Endodermal cell (in vitro differentiated cells): ENCODE measurements around the gene PRAMEF1. TPM values are rescaled to one million over a fixed set of nuclear protein-coding genes. Genes with fewer than 3 reads are reported as not detected.

Experiments
- DNase-seq: peaks from one replicate; pipeline ENCODE4 v3.0.0-alpha.2; 2017
- H3K27ac ChIP-seq: 2 replicates; pipeline ENCODE4 v1.5.1; 2013; ENCODE audit warnings: mild to moderate bottlenecking, low read depth, low read length, moderate library complexity
- H3K27me3 ChIP-seq: 2 replicates; pipeline ENCODE4 v1.6.1; 2013; ENCODE audit warnings: mild to moderate bottlenecking, low read length, moderate library complexity; ENCODE audit not compliant: insufficient read depth, control insufficient read depth, poor library complexity, severe bottlenecking
- H3K36me3 ChIP-seq: 2 replicates; pipeline ENCODE4 v1.7.0; 2013; ENCODE audit warnings: mild to moderate bottlenecking, low read length, moderate library complexity; ENCODE audit not compliant: control insufficient read depth, insufficient read depth
- H3K4me1 ChIP-seq: one replicate; pipeline ENCODE4 v1.7.0; 2013; ENCODE audit warnings: low read length; ENCODE audit not compliant: control insufficient read depth, insufficient read depth
- H3K4me3 ChIP-seq: 2 replicates; pipeline ENCODE4 v1.5.1; 2013; ENCODE audit warnings: mild to moderate bottlenecking, low read length, moderate library complexity
- H3K9ac ChIP-seq: 2 replicates; pipeline ENCODE4 v1.6.1; 2013; ENCODE audit warnings: mild to moderate bottlenecking, low read length, moderate library complexity; ENCODE audit not compliant: poor library complexity, severe bottlenecking; ENCODE audit errors: extremely low read depth
- H3K9me3 ChIP-seq: 2 replicates; pipeline ENCODE4 v1.6.1; 2013; ENCODE audit warnings: mild to moderate bottlenecking, low read length, moderate library complexity; ENCODE audit not compliant: control insufficient read depth
- H3K27ac Mint-ChIP-seq: 2 replicates; pipeline ENCODE4 v1.8.0; 2020; ENCODE audit warnings: mixed read lengths
- H3K27me3 Mint-ChIP-seq: 2 replicates; pipeline ENCODE4 v1.8.0; 2021; ENCODE audit warnings: mild to moderate bottlenecking, mixed read lengths; ENCODE audit not compliant: insufficient read depth
- H3K36me3 Mint-ChIP-seq: 2 replicates; pipeline ENCODE4 v1.8.0; 2020; ENCODE audit warnings: low read depth, mixed read lengths
- H3K4me1 Mint-ChIP-seq: 2 replicates; pipeline ENCODE4 v1.8.0; 2020; ENCODE audit warnings: mixed read lengths
- H3K4me3 Mint-ChIP-seq: 2 replicates; pipeline ENCODE4 v1.8.0; 2020; ENCODE audit warnings: mild to moderate bottlenecking, moderate library complexity, mixed read lengths
- H3K9me3 Mint-ChIP-seq: 2 replicates; pipeline ENCODE4 v1.8.0; 2020; ENCODE audit warnings: mild to moderate bottlenecking, mixed read lengths
- WGBS, 2 experiments: methylation state at CpG; one replicate each; pipeline versions ENCODE4 v1.1.5 to v1.1.7; 2013; ENCODE audit warnings: missing lambda C conversion rate in 2 of 2, mixed read lengths in 1 of 2; ENCODE audit not compliant: insufficient coverage in 1 of 2, insufficient read length in 1 of 2; 5-methylcytosine and 5-hydroxymethylcytosine counted together
- total RNA-seq, 2 donors: library from RNA; stranded (reverse); fragmentation: NEBNext Ultra II Directional in 1 of 2; extraction: Animal tissue kit (Norgen Biotek cat#: 25700) in 1 of 2; gene quantifications; 2 replicates in 1 of 2; 3 replicates in 1 of 2; pipeline ENCODE4 v1.2.1, GENCODE V29; 2021
- TF ChIP-seq, protein P1 (sequence below): fragments of 200-600 bp; sonication (generic); conservative IDR thresholded peaks from 2 replicates; pipeline ENCODE4 v1.5.0; 2021; ENCODE audit warnings: antibody characterized with exemption, mild to moderate bottlenecking

PRAMEF1 gene
- total RNA-seq, 2 donors from 2014 or later: not detected

DNA sequence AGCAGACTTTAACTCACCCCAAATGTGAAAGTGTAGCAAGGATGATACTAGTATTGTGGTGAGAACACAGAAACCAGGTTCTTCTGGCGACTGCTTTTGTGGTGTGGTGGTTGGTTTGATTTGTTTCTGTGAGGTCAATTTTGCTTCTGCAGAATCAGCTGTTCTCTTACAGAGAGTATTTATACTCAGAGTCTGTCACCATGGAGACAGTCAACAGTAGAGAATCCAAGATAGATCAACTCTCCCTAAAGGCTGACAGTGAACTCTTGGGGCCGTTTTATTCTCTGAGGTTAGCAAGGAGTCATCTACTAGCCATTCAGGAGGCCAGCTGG, 45.2 kb upstream of the PRAMEF1 start, which contains the start of gene CFAP107:
Gene CFAP107, plus strand, starts transcription at position 209 of the 332 bp plus-strand sequence. CDS start 231 bp downstream, outside the sequence.
- TF ChIP-seq, protein P1, sequence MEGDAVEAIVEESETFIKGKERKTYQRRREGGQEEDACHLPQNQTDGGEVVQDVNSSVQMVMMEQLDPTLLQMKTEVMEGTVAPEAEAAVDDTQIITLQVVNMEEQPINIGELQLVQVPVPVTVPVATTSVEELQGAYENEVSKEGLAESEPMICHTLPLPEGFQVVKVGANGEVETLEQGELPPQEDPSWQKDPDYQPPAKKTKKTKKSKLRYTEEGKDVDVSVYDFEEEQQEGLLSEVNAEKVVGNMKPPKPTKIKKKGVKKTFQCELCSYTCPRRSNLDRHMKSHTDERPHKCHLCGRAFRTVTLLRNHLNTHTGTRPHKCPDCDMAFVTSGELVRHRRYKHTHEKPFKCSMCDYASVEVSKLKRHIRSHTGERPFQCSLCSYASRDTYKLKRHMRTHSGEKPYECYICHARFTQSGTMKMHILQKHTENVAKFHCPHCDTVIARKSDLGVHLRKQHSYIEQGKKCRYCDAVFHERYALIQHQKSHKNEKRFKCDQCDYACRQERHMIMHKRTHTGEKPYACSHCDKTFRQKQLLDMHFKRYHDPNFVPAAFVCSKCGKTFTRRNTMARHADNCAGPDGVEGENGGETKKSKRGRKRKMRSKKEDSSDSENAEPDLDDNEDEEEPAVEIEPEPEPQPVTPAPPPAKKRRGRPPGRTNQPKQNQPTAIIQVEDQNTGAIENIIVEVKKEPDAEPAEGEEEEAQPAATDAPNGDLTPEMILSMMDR: no peak
- no peak within 1 kb of the TSS for H3K27ac ChIP-seq
- Mint-ChIP-seq H3K27me3 (no peaks in the 10 kb centered on the region), H3K9me3 (peaks cover 9% of the 10 kb centered on the region), H3K36me3 (no peaks in the 10 kb centered on the region), H3K4me3 (no peak within 1 kb of the TSS), H3K4me1 (no peaks in the 10 kb centered on the region), H3K27ac (no peak within 1 kb of the TSS)
- DNase-seq: no peak
- no peaks in the 10 kb centered on the region for H3K27me3 ChIP-seq
- 76 to 86% methylated on average over 1 to 2 of the region's 2 CpGs for whole genome bisulfite sequencing, 2 experiments
- H3K4me3 ChIP-seq: no peak within 1 kb of the TSS
- H3K4me1 ChIP-seq: no peaks in the 10 kb centered on the region
- no peak within 1 kb of the TSS for H3K9ac ChIP-seq
- H3K9me3 ChIP-seq: peaks cover 14% of the 10 kb centered on the region
- H3K36me3 ChIP-seq: no peaks in the 10 kb centered on the region

DNA sequence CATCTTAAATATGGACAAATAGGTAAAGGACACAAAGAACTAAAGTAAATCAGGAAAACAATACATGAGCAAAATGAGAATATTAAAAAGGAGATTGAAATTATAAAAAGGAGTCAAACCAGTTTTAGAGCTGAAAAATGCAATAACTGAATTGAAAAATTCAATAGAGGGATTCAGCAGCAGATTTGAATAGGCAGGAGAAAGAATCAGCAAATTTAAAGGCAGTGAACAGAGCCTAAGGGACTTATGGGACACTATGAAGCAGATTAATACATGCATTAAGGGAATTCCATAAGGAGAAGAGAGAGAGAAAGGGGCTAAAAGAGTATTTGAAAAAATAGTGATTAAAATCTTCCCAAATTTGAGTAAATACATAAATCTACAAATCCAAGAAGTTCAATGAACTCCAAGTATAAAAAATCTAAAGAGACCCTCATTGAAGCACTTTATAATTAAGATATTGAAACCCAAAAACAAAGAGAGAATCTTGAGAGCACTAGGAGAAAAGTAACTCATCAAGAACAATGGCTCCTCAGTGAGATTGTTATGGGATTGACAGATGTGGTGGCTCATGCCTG, 42.3 kb upstream of the PRAMEF1 start:
- Mint-ChIP-seq H3K36me3 (no peaks in the 10 kb centered on the region), H3K27me3 (no peaks in the 10 kb centered on the region), H3K27ac (no peak overlapping the region), H3K9me3 (peaks cover 9% of the 10 kb centered on the region), H3K4me3 (no peak overlapping the region), H3K4me1 (no peaks in the 10 kb centered on the region)
- Histone ChIP-seq H3K4me3 (no peak overlapping the region), H3K27ac (no peak overlapping the region), H3K9me3 (peaks cover 14% of the 10 kb centered on the region), H3K36me3 (no peaks in the 10 kb centered on the region), H3K4me1 (no peaks in the 10 kb centered on the region), H3K9ac (no peak overlapping the region), H3K27me3 (no peaks in the 10 kb centered on the region)
- DNase-seq: no peak
- TF ChIP-seq, protein P1: no peak

DNA sequence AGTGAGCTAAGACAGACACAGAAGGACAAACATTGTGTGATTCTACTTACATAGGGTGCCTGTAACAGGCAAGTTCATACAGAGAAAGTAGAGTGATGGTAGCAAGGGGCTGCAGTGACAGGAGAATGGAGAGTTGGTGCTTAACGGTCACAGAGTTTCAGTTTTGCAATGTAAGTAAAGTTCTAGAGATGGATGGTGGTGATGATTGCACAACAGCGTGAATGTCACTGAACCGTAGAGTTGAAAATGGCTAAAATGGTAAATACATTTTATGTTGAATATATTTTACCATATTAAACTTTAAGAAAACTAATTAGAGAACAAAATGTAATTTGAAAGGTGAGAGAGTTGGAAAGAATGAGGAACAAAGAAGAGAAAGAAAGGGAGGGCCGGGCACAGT, 36.5 kb upstream of the PRAMEF1 start:
- peak; percentile 10 for DNase-seq
- Histone ChIP-seq H3K36me3 (no peaks in the 10 kb centered on the region), H3K4me3 (no peak overlapping the region), H3K27me3 (no peaks in the 10 kb centered on the region), H3K9me3 (no peaks in the 10 kb centered on the region), H3K9ac (no peak overlapping the region), H3K27ac (no peak overlapping the region), H3K4me1 (no peaks in the 10 kb centered on the region)
- no peak overlapping the region for H3K27ac Mint-ChIP-seq
- H3K9me3 Mint-ChIP-seq: no peaks in the 10 kb centered on the region
- WGBS, 2 experiments: 93 to 100% methylated on average over 1 to 4 of the region's 4 CpGs
- H3K36me3 Mint-ChIP-seq: no peaks in the 10 kb centered on the region
- no peaks in the 10 kb centered on the region for H3K4me1 Mint-ChIP-seq
- H3K4me3 Mint-ChIP-seq: no peak overlapping the region
- TF ChIP-seq, protein P1: no peak
- no peaks in the 10 kb centered on the region for H3K27me3 Mint-ChIP-seq
